ENCODE measurements around the gene DARS1.

DARS1 gene

DNA sequence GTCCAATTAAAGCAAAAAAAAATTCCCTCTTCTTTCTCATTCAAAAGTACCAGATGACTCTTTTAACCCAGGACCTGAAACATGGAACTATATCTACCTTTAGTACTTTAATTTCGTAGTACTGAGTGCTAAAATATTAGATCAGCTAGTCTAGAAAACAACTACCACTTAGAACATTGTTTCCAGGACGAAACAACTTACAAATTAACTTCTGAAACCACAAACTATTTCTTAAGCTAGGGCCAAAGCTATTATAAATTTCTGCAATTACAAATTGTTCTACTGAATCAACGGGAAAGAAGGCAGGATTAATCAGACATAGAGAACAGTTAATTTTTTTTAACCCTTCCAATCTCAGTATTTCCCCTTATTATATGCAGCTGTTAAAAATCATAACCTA is 39.9 kb downstream of the DARS1 start:
- in situ Hi-C loops (cut with MboI; ENCODE audit: low pct_unique_long_range_greater_than_20kb, low sequenced_read_pairs, unreplicated experiment): no loop called here
- no peak for DNase-seq (ENCODE audit: low spot score)
- TF ChIP-seq, protein P1, sequence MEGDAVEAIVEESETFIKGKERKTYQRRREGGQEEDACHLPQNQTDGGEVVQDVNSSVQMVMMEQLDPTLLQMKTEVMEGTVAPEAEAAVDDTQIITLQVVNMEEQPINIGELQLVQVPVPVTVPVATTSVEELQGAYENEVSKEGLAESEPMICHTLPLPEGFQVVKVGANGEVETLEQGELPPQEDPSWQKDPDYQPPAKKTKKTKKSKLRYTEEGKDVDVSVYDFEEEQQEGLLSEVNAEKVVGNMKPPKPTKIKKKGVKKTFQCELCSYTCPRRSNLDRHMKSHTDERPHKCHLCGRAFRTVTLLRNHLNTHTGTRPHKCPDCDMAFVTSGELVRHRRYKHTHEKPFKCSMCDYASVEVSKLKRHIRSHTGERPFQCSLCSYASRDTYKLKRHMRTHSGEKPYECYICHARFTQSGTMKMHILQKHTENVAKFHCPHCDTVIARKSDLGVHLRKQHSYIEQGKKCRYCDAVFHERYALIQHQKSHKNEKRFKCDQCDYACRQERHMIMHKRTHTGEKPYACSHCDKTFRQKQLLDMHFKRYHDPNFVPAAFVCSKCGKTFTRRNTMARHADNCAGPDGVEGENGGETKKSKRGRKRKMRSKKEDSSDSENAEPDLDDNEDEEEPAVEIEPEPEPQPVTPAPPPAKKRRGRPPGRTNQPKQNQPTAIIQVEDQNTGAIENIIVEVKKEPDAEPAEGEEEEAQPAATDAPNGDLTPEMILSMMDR (IDR thresholded peaks at IDR 0.05; ENCODE audit: extremely low read depth, insufficient read depth, missing control alignments): no peak

DNA sequence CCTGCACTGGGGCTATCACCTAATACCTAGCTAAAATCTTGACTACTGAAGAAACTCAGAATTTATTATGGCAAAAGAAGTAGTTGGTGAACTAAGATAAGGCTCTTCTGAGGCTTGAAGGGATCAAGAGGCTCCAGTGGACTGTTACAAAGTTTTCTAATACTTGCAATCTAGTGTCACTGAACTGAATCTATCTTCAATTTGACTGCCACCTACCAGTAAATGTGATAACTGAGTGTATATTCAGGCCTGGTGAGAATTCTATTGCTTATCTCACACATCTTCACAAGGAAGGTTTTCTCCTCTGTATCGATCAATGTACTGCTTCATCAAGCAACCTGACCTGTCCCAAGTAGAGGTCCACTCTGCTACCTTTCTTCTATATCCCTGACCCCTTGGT is 40.8 kb downstream of the DARS1 start:
- TF ChIP-seq, protein P1 (IDR thresholded peaks at IDR 0.05; ENCODE audit: extremely low read depth, insufficient read depth, missing control alignments): no peak

DNA sequence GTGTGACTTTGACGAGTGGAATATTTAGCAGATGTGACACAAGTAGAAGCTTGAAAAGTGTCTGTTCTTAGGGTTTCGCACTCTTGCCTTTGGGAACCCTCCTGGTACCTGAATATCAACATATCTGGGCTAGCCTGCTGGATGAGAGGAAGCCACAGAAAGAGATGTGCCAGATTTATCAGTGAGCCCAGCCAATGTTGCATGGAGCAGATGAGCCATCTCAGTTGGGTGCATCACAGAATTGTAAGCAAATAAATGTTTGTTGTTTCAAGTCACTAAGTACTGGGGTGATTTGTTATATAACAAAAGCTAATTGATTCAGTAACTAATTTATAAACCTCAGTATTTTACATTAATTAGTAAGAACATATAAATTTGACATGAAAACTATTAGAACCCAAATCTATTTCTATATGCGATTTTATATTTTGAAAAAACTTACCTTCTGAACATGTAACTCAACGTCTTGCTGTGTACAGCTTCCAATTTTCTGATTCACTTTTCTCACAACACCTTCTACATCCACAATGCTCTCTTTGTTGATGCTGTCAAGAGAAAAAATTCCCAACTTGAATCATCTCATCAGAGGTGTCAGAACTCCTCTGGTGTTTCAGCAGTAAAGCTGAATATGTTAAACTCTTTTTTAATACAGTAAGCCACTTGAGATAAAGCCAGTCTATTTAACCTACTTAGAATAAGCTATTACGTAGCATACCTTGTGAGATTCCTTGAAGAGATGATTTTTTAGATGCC is 42.3 kb downstream of the DARS1 start:
- no peak for DNase-seq (ENCODE audit: low spot score)
- TF ChIP-seq, protein P1 (IDR thresholded peaks at IDR 0.05; ENCODE audit: extremely low read depth, insufficient read depth, missing control alignments): no peak
- in situ Hi-C loops (cut with MboI; ENCODE audit: low pct_unique_long_range_greater_than_20kb, low sequenced_read_pairs, unreplicated experiment): no loop called here

More for the DNA sequence above, 40.8 kb downstream of the DARS1 start:
- no peak for DNase-seq (ENCODE audit: low spot score)
- in situ Hi-C loops (cut with MboI; ENCODE audit: low pct_unique_long_range_greater_than_20kb, low sequenced_read_pairs, unreplicated experiment): no loop called here

DNA sequence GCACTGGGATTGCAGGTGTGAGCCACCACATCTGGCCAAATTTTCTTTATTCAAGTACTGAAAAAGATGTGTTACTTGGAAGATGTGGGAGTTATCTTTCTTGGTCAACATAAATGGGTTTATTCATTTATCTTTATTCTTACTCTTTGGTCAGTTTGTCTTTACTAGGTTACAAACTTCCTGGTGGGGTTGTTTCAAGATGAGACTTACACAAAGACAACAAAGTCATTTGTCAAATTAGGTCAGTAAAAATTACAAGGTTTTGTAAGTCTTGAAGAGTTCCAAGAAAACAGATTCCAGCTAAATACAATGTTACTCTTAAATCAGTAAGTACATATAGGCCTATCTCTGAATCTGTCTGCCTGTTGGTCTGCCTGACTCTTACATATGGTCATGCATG is 48.9 kb downstream of the DARS1 start:
- in situ Hi-C loops (cut with MboI; ENCODE audit: low pct_unique_long_range_greater_than_20kb, low sequenced_read_pairs, unreplicated experiment): no loop called here
- TF ChIP-seq, protein P1 (IDR thresholded peaks at IDR 0.05; ENCODE audit: extremely low read depth, insufficient read depth, missing control alignments): no peak
- no peak for DNase-seq (ENCODE audit: low spot score)

DNA sequence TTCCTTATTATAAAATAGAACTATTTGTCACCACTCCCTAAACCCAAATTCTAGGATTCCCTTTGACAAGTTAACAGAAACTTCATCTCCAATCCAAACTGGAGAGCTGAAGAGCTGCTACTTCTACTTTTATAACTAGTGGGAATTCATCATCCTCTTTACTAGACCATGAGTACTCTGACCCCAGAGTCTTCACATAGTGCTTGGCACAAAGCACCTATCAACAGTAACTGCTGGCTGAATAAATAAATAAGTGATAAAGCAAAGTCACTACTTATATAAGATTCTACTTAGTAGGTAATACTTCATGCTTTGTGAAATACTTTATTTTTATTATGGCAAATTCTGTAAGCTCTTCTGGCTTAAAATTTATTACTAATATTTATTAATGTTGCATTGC is 49.5 kb downstream of the DARS1 start:
- in situ Hi-C loops (cut with MboI; ENCODE audit: low pct_unique_long_range_greater_than_20kb, low sequenced_read_pairs, unreplicated experiment): no loop called here
- no peak for DNase-seq (ENCODE audit: low spot score)
- TF ChIP-seq, protein P1 (IDR thresholded peaks at IDR 0.05; ENCODE audit: extremely low read depth, insufficient read depth, missing control alignments): no peak

DNA sequence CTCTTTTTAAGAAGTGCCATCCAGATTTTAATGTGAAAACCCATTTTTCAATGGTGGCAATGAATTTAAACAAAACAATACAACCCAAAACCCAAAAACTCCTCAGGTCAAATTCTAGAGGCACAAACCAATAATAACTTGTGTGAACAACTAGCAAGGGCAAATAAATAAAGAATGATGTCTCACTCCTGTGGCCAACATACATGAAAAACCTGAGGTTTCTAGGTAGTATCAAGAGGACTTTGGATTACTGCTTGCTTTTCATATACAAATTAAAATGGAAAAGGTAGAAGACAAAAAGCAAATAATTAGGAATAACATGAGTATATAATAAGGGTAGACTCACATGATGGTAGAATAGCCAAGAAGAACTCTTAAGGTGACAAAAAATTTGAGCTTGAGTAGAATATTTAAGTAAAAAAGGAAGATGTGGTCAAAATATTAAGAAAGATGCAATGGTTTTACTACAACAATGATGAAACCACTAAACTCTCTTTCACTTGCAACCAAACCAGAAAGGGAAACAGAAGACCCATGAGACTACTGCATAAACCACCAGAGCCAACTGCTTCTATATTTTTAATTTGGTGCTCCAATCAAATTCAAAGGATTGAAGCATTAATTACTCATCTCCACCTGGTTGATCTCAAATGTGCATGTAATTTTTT is 53.5 kb downstream of the DARS1 start:
- DNase-seq (ENCODE audit: low spot score): peak; percentile 30
- in situ Hi-C loops (cut with MboI; ENCODE audit: low pct_unique_long_range_greater_than_20kb, low sequenced_read_pairs, unreplicated experiment): no loop called here
- TF ChIP-seq, protein P1 (IDR thresholded peaks at IDR 0.05; ENCODE audit: extremely low read depth, insufficient read depth, missing control alignments): no peak
